Measurements from ENCODE around the gene ALDOB.
"Not testable (repeated sequence)": the region's sequence is repeated elsewhere in the genome, so short reads cannot be mapped to it uniquely, and the experiment has no call there.

ALDOB gene

DNA sequence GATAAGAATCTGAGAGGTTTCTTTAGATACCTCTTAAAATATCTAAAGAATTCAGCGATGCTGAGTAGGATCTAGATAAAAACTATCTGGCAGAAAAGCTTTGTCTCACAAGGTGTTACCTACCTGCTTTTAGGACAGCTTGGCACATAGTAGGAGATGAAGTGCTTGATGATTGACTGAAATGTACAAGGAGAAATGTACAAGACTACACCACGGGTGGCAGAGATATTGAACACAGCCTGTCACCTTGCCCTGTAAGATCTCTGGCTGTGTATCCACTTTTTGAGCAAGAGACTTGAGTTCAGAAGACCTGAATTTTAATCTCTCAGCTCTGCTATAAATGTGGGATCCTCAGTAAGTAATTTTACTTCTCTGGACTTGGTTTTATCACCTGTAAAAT is 15.7 kb downstream of the ALDOB start:
- no peak for DNase-seq

- no peak for DNase-seq
These were observed 16.8 kb downstream of the ALDOB start for GRCh38 chr9:101418518-101419430.

- no peak for DNase-seq
These were observed 17.6 kb downstream of the ALDOB start for GRCh38 chr9:101417977-101418376.

- DNase-seq = no peak
These were observed 18.2 kb downstream of the ALDOB start for GRCh38 chr9:101417389-101417788.

GRCh38 chr9:101415578-101415977 is 20.0 kb downstream of the ALDOB start:
- no peak for DNase-seq

DNA sequence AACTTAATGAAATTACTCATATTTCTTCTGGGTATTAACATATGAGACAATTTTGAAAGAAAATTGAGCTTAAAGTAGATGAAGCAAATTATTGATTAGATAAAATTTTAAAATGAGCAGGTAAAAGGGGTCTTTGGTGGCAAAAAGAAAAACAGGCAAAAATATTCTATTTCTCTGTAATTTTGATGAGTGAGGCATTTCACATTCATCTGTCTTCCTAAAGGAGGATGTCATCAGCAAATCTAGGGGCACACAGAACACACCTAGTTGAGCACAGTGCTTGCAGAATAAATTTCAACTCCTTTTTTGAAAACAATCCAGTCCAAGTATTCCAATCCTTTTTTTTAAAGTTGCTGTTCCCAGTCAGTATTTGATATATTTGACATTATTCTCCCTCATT is 20.7 kb downstream of the ALDOB start:
- DNase-seq = no peak

- no peak for DNase-seq
These were observed 26.5 kb downstream of the ALDOB start for GRCh38 chr9:101409079-101409477.

- DNase-seq = no peak
These were observed 27.0 kb downstream of the ALDOB start for GRCh38 chr9:101408374-101409078.

- DNase-seq = no peak
These were observed 31.9 kb downstream of the ALDOB start for GRCh38 chr9:101403516-101404285.

DNA sequence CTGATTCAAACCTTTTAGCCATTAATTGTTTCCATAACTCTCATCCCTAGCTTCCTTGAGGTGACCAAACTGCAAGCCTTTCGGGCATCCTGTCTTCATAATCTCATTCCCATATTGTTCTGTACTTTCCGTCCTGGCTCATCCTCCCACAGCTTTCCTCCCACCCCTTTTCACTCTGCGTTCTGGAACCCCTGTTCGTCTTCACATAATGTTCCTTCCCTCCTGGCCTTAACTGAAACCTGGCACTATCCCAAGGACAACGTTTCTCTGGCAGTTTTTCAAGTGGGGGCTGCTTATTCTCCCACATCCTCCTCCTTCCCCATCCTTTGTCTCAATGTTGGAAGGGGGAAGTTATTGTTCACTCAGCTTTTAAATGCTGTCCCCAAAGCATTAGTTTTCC is 35.5 kb downstream of the ALDOB start:
- no peak for DNase-seq

DNA sequence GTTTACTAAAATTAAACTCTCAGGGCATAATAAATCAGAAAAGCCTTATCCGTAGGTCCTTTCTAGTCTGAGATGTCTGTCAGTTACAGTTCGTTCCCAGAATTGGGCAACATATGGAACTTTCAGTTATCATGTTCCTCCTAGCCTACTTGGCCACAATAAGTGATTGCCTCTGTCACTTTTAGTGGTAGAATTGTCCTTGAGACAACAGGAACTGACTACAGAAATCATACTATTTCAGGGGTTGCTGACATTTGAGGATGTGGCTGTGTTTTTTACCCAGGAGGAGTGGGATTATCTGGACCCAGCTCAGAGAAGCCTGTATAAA is 36.0 kb downstream of the ALDOB start:
- DNase-seq = no peak

DNA sequence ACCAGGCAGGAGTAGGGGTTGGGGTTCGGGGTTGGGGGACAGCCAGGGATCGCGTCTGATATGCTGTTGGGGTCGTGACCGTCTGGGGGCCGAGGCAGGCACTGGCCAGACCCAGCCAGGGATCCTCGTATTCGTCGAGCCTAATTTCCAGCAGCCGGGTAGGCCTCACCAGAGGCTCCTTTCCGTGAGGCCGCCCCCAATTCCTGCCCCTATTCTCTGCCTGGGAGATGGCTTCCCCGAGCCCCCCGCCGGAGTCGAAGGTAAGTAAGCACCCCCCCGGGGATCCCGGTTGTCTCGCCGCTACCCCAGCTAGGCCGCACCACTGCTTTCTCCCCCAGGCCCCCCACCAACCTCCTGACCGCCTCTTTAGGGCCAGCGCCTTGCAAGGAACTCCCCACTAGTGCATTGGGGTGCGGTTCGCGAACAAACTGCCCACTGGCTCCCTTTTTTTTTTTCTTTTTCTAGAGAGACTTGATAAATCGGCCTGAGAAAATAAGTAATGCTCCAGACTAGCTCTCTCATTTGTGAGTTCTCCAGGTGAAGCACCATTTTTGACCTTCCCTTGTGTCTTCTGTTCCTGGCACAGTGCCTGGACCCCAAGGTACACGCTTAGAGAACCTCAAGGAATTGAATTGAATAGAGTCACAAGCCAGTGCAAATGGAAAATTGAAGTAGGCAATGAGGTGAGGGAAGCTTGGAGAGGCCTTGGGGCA is 36.5 kb downstream of the ALDOB start:
- no peak for DNase-seq

- peak; percentile 96 for DNase-seq
These were observed 37.3 kb downstream of the ALDOB start, which contains the start of the genes MRPL50 and ZNF189 for GRCh38 chr9:101398068-101398929. Gene MRPL50 (minus strand): TSS chr9:101398618. CDS start chr9:101398592, 26 bp downstream. Gene ZNF189 (plus strand): TSS chr9:101398851. CDS start chr9:101399157, 306 bp downstream.

DNA sequence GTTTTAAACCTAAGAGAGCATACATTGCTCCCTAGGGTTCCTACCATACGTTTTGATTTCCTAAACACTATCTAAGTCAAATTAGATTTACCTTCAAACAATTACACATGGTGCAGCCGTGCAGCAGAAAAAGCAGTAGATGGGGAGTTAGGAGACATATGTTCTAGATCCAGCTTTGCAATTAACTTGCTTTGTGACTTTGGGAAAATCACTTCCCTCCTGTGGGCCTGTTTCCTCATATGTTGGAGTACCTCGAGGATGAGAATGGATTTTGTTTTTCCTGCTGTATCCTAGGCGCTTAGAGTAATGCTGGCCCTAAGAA is 37.9 kb downstream of the ALDOB start:
- DNase-seq = no peak

DNA sequence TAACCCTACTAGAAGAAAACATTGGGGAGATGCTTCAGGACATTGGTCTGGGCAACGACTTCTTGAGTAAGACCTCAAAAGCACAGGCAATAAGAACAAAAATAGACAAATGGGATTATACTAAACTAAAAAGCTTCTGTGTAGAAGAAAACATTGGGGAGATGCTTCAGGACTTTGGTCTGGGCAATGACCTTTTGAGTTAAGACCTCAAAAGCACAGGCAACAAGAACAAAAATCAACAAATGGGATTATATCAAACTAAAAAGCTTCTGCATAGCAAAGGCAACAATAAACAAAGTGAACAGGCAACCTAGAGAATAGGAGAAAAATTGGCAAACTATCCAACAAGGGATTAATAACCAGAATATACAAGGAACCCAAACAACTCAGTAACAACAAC is 40.9 kb downstream of the ALDOB start:
- DNase-seq = no peak

GRCh38 chr9:101393135-101393534 is 42.4 kb downstream of the ALDOB start:
- DNase-seq = no peak

DNA sequence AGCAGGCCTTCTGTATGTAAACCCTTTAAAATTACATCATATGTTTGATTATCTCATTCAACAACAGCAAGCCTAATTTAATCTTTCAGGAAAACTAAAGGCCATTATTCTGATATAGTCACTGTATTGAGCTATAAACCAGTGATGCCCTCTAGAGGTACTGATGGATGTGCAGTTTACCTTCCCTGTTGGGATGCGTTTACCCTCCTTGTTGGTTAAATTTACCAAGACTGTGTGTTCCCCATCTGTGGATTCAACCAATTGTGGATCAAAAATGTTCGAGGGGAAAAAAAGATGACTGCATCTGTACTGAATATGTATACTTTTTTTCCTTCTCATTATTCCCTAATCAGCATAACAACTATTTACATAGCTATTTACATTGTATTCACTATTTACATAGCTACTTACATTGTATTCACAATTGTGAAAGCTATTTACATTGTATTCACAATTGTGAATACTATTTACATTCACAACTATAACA is 47.0 kb downstream of the ALDOB start:
- no peak for DNase-seq

GRCh38 chr9:101387871-101388506 is 47.6 kb downstream of the ALDOB start:
- no peak for DNase-seq

GRCh38 chr9:101384873-101385536 is 50.6 kb downstream of the ALDOB start, which contains the start of gene BAAT:
Gene BAAT (minus strand): TSS chr9:101385006. CDS start chr9:101371404, 13,602 bp downstream.
- not testable (repeated sequence) for DNase-seq

DNA sequence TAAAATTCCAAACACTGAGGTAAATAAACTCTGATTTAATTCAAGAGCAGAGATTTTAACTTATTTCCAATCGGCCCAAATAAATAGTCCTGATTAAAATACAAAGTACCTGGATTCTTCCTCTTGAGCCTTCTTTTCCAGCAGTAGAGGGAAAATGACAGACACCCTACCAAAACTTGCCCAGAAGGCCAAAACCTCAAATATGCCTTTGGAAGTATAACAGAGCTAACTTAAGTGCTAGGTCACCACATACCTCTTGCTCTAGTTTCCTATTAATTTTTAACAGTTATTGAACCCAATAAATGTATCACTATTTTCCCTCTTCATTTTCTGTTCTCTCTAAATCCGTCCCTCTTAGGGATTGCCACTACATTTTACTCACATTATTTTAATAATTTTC is 52.2 kb downstream of the ALDOB start:
- no peak for DNase-seq

All from activated CD8-positive, alpha-beta memory T cell treated with anti-CD3 and anti-CD28 coated beads, Interleukin-2, amount 50 U/mL, for 4 hours (primary cell).